ENCODE data around the gene ITPR3. TPM values are rescaled to one million over a fixed set of nuclear protein-coding genes. Genes with fewer than 3 reads are reported as not detected.

ITPR3 gene
- total RNA-seq, 2 experiments from 2014 or later: 34.8 to 35.1 TPM

GRCh38 chr6:33652002-33652401 lies 30.9 kb downstream of the ITPR3 start:
- no peak for DNase-seq
- Mint-ChIP-seq H3K4me1 (ENCODE audit: low read depth) (peaks cover 7% of the 10 kb centered on the region), H3K9me3 (no peaks in the 10 kb centered on the region), H3K27ac (no peak overlapping the region), H3K4me3 (no peak overlapping the region), H3K36me3 (ENCODE audit: low read depth) (peaks cover 9% of the 10 kb centered on the region), H3K27me3 (ENCODE audit: low read depth) (no peaks in the 10 kb centered on the region)
- CTCF ChIA-PET: interaction anchor here (0.7 kb wide), 1 partner anchor 209 kb away, joined by 3 read pairs; no protein-coding TSS in a partner anchor
- intact Hi-C loops (cut with micrococcal nuclease): no loop called here

GRCh38 chr6:33654831-33655554 lies 33.9 kb downstream of the ITPR3 start:
- Mint-ChIP-seq H3K27me3 (ENCODE audit: low read depth) (no peaks in the 10 kb centered on the region), H3K36me3 (ENCODE audit: low read depth) (no peaks in the 10 kb centered on the region), H3K4me3 (no peak overlapping the region), H3K27ac (peak overlapping the region; percentile 29), H3K4me1 (ENCODE audit: low read depth) (peaks cover 7% of the 10 kb centered on the region), H3K9me3 (no peaks in the 10 kb centered on the region)
- intact Hi-C loops (cut with micrococcal nuclease): no loop called here
- CTCF ChIA-PET: interaction anchor here (0.7 kb wide), 1 partner anchor 71 kb away, joined by 3 read pairs; no protein-coding TSS in a partner anchor
- peak; percentile 15 for DNase-seq

GRCh38 chr6:33656844-33657243 lies 35.7 kb downstream of the ITPR3 start:
- Mint-ChIP-seq H3K4me3 (no peak overlapping the region), H3K27ac (no peak overlapping the region), H3K36me3 (ENCODE audit: low read depth) (peaks cover 4% of the 10 kb centered on the region), H3K4me1 (ENCODE audit: low read depth) (peaks cover 7% of the 10 kb centered on the region), H3K9me3 (no peaks in the 10 kb centered on the region), H3K27me3 (ENCODE audit: low read depth) (no peaks in the 10 kb centered on the region)
- intact Hi-C loops (cut with micrococcal nuclease): no loop called here
- CTCF ChIA-PET: no interaction called here
- DNase-seq: no peak

- no peak overlapping the region for H3K27ac Mint-ChIP-seq
- no peaks in the 10 kb centered on the region for H3K27me3 Mint-ChIP-seq (ENCODE audit: low read depth)
- intact Hi-C loops (cut with micrococcal nuclease): no loop called here
- DNase-seq: no peak
- H3K4me3 Mint-ChIP-seq: no peak overlapping the region
- peaks cover 4% of the 10 kb centered on the region for H3K36me3 Mint-ChIP-seq (ENCODE audit: low read depth)
- CTCF ChIA-PET: no interaction called here
- no peaks in the 10 kb centered on the region for H3K9me3 Mint-ChIP-seq
- H3K4me1 Mint-ChIP-seq (ENCODE audit: low read depth): peaks cover 7% of the 10 kb centered on the region
Observed at GRCh38 chr6:33658982-33659689, 38.0 kb downstream of the ITPR3 start.

GRCh38 chr6:33659986-33660385 lies 38.9 kb downstream of the ITPR3 start:
- H3K9me3 Mint-ChIP-seq: no peaks in the 10 kb centered on the region
- peaks cover 7% of the 10 kb centered on the region for H3K36me3 Mint-ChIP-seq (ENCODE audit: low read depth)
- no peak overlapping the region for H3K4me3 Mint-ChIP-seq
- H3K27ac Mint-ChIP-seq: no peak overlapping the region
- intact Hi-C loops (cut with micrococcal nuclease): no loop called here
- H3K4me1 Mint-ChIP-seq (ENCODE audit: low read depth): no peaks in the 10 kb centered on the region
- H3K27me3 Mint-ChIP-seq (ENCODE audit: low read depth): no peaks in the 10 kb centered on the region
- CTCF ChIA-PET: no interaction called here
- DNase-seq: no peak

GRCh38 chr6:33661106-33661838 lies 40.1 kb downstream of the ITPR3 start:
- Mint-ChIP-seq H3K27ac (no peak overlapping the region), H3K4me1 (ENCODE audit: low read depth) (no peaks in the 10 kb centered on the region), H3K27me3 (ENCODE audit: low read depth) (no peaks in the 10 kb centered on the region), H3K9me3 (no peaks in the 10 kb centered on the region), H3K4me3 (no peak overlapping the region), H3K36me3 (ENCODE audit: low read depth) (peaks cover 11% of the 10 kb centered on the region)
- no peak for DNase-seq
- intact Hi-C loops (cut with micrococcal nuclease): no loop called here
- CTCF ChIA-PET: interaction anchor here (0.7 kb wide), 1 partner anchor 18 kb away, joined by 3 read pairs; no protein-coding TSS in a partner anchor

GRCh38 chr6:33662318-33662717 lies 41.2 kb downstream of the ITPR3 start:
- intact Hi-C loops (cut with micrococcal nuclease): no loop called here
- Mint-ChIP-seq H3K36me3 (ENCODE audit: low read depth) (peaks cover 18% of the 10 kb centered on the region), H3K9me3 (no peaks in the 10 kb centered on the region), H3K4me3 (no peak overlapping the region), H3K4me1 (ENCODE audit: low read depth) (no peaks in the 10 kb centered on the region), H3K27me3 (ENCODE audit: low read depth) (no peaks in the 10 kb centered on the region), H3K27ac (no peak overlapping the region)
- CTCF ChIA-PET: no interaction called here
- no peak for DNase-seq

GRCh38 chr6:33663028-33663427 lies 41.9 kb downstream of the ITPR3 start:
- Mint-ChIP-seq H3K9me3 (no peaks in the 10 kb centered on the region), H3K27me3 (ENCODE audit: low read depth) (no peaks in the 10 kb centered on the region), H3K4me1 (ENCODE audit: low read depth) (peaks cover 2% of the 10 kb centered on the region), H3K4me3 (no peak overlapping the region), H3K27ac (peak overlapping the region; percentile 5), H3K36me3 (ENCODE audit: low read depth) (peaks cover 21% of the 10 kb centered on the region)
- intact Hi-C loops (cut with micrococcal nuclease): no loop called here
- CTCF ChIA-PET: no interaction called here
- DNase-seq: no peak

- CTCF ChIA-PET: no interaction called here
- H3K36me3 Mint-ChIP-seq (ENCODE audit: low read depth): peaks cover 29% of the 10 kb centered on the region
- H3K4me1 Mint-ChIP-seq (ENCODE audit: low read depth): peaks cover 11% of the 10 kb centered on the region
- intact Hi-C loops (cut with micrococcal nuclease): no loop called here
- no peaks in the 10 kb centered on the region for H3K9me3 Mint-ChIP-seq
- DNase-seq: no peak
- H3K27ac Mint-ChIP-seq: no peak overlapping the region
- H3K4me3 Mint-ChIP-seq: no peak overlapping the region
- no peaks in the 10 kb centered on the region for H3K27me3 Mint-ChIP-seq (ENCODE audit: low read depth)
Observed at GRCh38 chr6:33663727-33664449, 42.8 kb downstream of the ITPR3 start.

- no peaks in the 10 kb centered on the region for H3K27me3 Mint-ChIP-seq (ENCODE audit: low read depth)
- no peak for DNase-seq
- CTCF ChIA-PET: no interaction called here
- no peaks in the 10 kb centered on the region for H3K9me3 Mint-ChIP-seq
- intact Hi-C loops (cut with micrococcal nuclease): no loop called here
- peaks cover 13% of the 10 kb centered on the region for H3K4me1 Mint-ChIP-seq (ENCODE audit: low read depth)
- no peak overlapping the region for H3K27ac Mint-ChIP-seq
- H3K4me3 Mint-ChIP-seq: no peak overlapping the region
- peaks cover 33% of the 10 kb centered on the region for H3K36me3 Mint-ChIP-seq (ENCODE audit: low read depth)
Observed at GRCh38 chr6:33664506-33665057, 43.5 kb downstream of the ITPR3 start.

- Mint-ChIP-seq H3K9me3 (no peaks in the 10 kb centered on the region), H3K27ac (no peak overlapping the region), H3K4me1 (ENCODE audit: low read depth) (peaks cover 16% of the 10 kb centered on the region), H3K27me3 (ENCODE audit: low read depth) (no peaks in the 10 kb centered on the region), H3K4me3 (no peak overlapping the region), H3K36me3 (ENCODE audit: low read depth) (peaks cover 32% of the 10 kb centered on the region)
- CTCF ChIA-PET: interaction anchor here (0.6 to 0.9 kb wide), 2 partner anchors 76 to 497 kb away, joined by 3 to 4 read pairs; no protein-coding TSS in a partner anchor
- DNase-seq: no peak
- intact Hi-C loops (cut with micrococcal nuclease): no loop called here
Observed at GRCh38 chr6:33665957-33666356, 44.8 kb downstream of the ITPR3 start.

GRCh38 chr6:33667072-33667471 lies 46.0 kb downstream of the ITPR3 start:
- intact Hi-C loops (cut with micrococcal nuclease): no loop called here
- Mint-ChIP-seq H3K36me3 (ENCODE audit: low read depth) (peaks cover 37% of the 10 kb centered on the region), H3K27me3 (ENCODE audit: low read depth) (no peaks in the 10 kb centered on the region), H3K4me1 (ENCODE audit: low read depth) (peaks cover 16% of the 10 kb centered on the region), H3K4me3 (no peak overlapping the region), H3K9me3 (no peaks in the 10 kb centered on the region), H3K27ac (no peak overlapping the region)
- CTCF ChIA-PET: interaction anchor here (0.9 to 1.4 kb wide), 2 partner anchors 45 to 77 kb away, joined by 3 read pairs; partner anchors contain the start of gene UQCC2
- no peak for DNase-seq

All from activated naive CD4-positive, alpha-beta T cell treated with anti-CD3 and anti-CD28 coated beads for 36 hours (primary cell).